Natural killer cell (primary cell): ENCODE results near the gene SKAP1. TPM values are rescaled to one million over a fixed set of nuclear protein-coding genes. Genes with fewer than 3 reads are reported as not detected.

Experiments
- ATAC-seq, 3 donors: fragments of 150-1000 bp in 2 of 3; fragments of 200-7000 bp in 1 of 3; cut with Tn5 transposase; 1 replicate in 1 of 3; 2 replicates in 2 of 3; pipeline ENCODE4 v1.10.0; 2021; ENCODE audit warnings: mild to moderate bottlenecking in 2 of 3, moderate library complexity in 2 of 3
- DNase-seq, 2 donors: peaks; one replicate each; pipeline versions ENCODE4 v3.0.0 to v3.0.0-alpha.2; 2013 to 2021; ENCODE audit warnings: mixed read lengths in 1 of 2
- H3K27ac ChIP-seq: one replicate; pipeline ENCODE4 v1.5.1; 2013; ENCODE audit warnings: mild to moderate bottlenecking, low read length
- H3K27me3 ChIP-seq: one replicate; pipeline ENCODE4 v1.6.1; 2013; ENCODE audit warnings: low read length; ENCODE audit not compliant: control insufficient read depth, insufficient read depth
- H3K36me3 ChIP-seq: one replicate; pipeline ENCODE4 v1.6.1; 2013; ENCODE audit warnings: low read length; ENCODE audit not compliant: control insufficient read depth, insufficient read depth
- H3K4me1 ChIP-seq: one replicate; pipeline ENCODE4 v1.6.1; 2013; ENCODE audit warnings: low read length; ENCODE audit not compliant: control insufficient read depth, insufficient read depth
- H3K4me3 ChIP-seq: one replicate; pipeline ENCODE4 v1.5.1; 2013; ENCODE audit warnings: low read length
- H3K9me3 ChIP-seq: one replicate; pipeline ENCODE4 v1.6.1; 2013; ENCODE audit warnings: low read length; ENCODE audit not compliant: control insufficient read depth, insufficient read depth
- H3K27ac Mint-ChIP-seq, 2 donors: one replicate each; pipeline ENCODE4 v1.8.0; 2022; ENCODE audit warnings: mild to moderate bottlenecking in 2 of 2, mixed read lengths in 2 of 2, moderate library complexity in 1 of 2
- H3K27me3 Mint-ChIP-seq, 2 donors: one replicate each; pipeline ENCODE4 v1.8.0; 2022; ENCODE audit warnings: low read depth in 2 of 2, mixed read lengths in 2 of 2
- H3K36me3 Mint-ChIP-seq: one replicate; pipeline ENCODE4 v1.8.0; 2022; ENCODE audit warnings: mixed read lengths
- H3K4me1 Mint-ChIP-seq, 2 donors: one replicate each; pipeline ENCODE4 v1.8.0; 2022; ENCODE audit warnings: mixed read lengths in 2 of 2
- H3K4me3 Mint-ChIP-seq: one replicate; pipeline ENCODE4 v1.8.0; 2022; ENCODE audit warnings: mild to moderate bottlenecking, moderate library complexity, mixed read lengths
- H3K9me3 Mint-ChIP-seq, 2 donors: one replicate each; pipeline ENCODE4 v1.8.0; 2022; ENCODE audit warnings: mixed read lengths in 2 of 2
- WGBS: methylation state at CpG from one replicate; pipeline ENCODE4 v1.1.7; 2013; ENCODE audit warnings: missing lambda C conversion rate; ENCODE audit not compliant: insufficient coverage; 5-methylcytosine and 5-hydroxymethylcytosine counted together
- intact Hi-C: fragments of 100-400 bp; cut with micrococcal nuclease; formaldehyde crosslinking; loops from one replicate; pipeline ENCODE4 v1.14.2; 2022
- total RNA-seq, 4 donors: library from RNA; stranded (reverse); fragments of 120-200 nt in 1 of 4; gene quantifications; one replicate each; pipeline versions ENCODE4 v1.2.3 to v1.2.4, GENCODE V29; 2013 to 2022
- TF ChIP-seq, protein P1 (sequence below): fragments of 200-600 bp; IDR thresholded peaks from one replicate; pipeline ENCODE4 v1.8.0; 2022; ENCODE audit warnings: antibody characterized with exemption

The SKAP1 gene
- total RNA-seq, 3 donors from 2014 or later (not counting 1 experiment from before 2014, with no cell fraction given), result 168 to 227 (median 190) TPM

DNA sequence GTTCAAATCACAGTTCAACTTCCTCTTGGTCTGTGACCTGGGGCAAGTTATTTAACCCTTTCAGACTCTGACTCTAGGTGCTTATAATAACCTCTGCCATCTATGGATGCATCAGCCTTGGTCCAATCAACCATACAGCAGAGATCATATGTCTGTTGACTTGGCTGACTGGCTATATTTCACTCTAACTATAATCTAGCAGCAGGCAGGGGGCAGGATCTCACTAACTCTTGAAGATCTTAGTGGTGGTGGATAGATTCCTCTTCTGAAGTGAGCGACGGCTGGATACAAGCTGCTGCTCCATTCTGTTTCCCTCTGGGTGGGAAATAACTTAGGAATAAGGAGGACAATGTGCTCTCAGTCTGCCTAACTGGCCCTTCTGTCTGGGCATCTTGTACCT lies 146.6 kb downstream of the SKAP1 start:
- Mint-ChIP-seq H3K9me3 (no peaks in the 10 kb centered on the region), H3K4me1 (peaks cover 30 to 43% of the 10 kb centered on the region in 2 donors), H3K4me3 (no peak overlapping the region), H3K27me3 (no peaks in the 10 kb centered on the region), H3K27ac (peak overlapping the region; percentile 32 to 60), H3K36me3 (no peaks in the 10 kb centered on the region)
- no peak for DNase-seq
- H3K4me3 ChIP-seq, result no peak overlapping the region
- WGBS, result 100% methylated on average over 2 of the region's 2 CpGs
- no peaks in the 10 kb centered on the region for H3K27me3 ChIP-seq
- no peak overlapping the region for H3K27ac ChIP-seq
- no peak for ATAC-seq
- no peaks in the 10 kb centered on the region for H3K9me3 ChIP-seq
- TF ChIP-seq, protein P1, sequence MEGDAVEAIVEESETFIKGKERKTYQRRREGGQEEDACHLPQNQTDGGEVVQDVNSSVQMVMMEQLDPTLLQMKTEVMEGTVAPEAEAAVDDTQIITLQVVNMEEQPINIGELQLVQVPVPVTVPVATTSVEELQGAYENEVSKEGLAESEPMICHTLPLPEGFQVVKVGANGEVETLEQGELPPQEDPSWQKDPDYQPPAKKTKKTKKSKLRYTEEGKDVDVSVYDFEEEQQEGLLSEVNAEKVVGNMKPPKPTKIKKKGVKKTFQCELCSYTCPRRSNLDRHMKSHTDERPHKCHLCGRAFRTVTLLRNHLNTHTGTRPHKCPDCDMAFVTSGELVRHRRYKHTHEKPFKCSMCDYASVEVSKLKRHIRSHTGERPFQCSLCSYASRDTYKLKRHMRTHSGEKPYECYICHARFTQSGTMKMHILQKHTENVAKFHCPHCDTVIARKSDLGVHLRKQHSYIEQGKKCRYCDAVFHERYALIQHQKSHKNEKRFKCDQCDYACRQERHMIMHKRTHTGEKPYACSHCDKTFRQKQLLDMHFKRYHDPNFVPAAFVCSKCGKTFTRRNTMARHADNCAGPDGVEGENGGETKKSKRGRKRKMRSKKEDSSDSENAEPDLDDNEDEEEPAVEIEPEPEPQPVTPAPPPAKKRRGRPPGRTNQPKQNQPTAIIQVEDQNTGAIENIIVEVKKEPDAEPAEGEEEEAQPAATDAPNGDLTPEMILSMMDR, result no peak
- H3K4me1 ChIP-seq, result no peaks in the 10 kb centered on the region
- intact Hi-C loops, result no loop called here
- peaks cover under 1% of the 10 kb centered on the region for H3K36me3 ChIP-seq

DNA sequence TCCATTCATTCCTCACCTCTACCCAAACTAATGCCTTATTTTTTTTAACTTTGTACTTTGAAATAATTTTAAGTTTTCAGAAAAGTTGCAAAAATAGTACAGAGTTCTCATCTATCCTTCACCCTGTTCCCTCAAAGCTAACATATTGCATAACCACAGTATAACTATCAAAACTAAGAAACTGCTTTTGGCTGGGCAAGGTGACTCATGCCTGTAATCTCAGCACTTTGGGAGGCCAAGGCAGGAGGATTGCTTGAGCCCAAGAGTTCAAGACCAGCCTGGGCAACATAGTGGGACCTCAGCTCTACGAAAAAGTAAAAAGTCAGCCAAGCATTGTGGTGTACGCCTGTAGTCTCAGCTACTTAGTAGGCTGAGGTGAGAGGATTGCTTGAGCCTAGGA lies 147.7 kb downstream of the SKAP1 start:
- Mint-ChIP-seq H3K9me3 (no peaks in the 10 kb centered on the region), H3K4me1 (peaks cover 27 to 43% of the 10 kb centered on the region in 2 donors), H3K27me3 (no peaks in the 10 kb centered on the region), H3K4me3 (no peak overlapping the region), H3K27ac (peak overlapping the region in 1 of 2 donors; percentile 45), H3K36me3 (no peaks in the 10 kb centered on the region)
- 92% methylated on average over 2 of the region's 2 CpGs for WGBS
- no peaks in the 10 kb centered on the region for H3K27me3 ChIP-seq
- TF ChIP-seq, protein P1, result no peak
- H3K36me3 ChIP-seq, result peaks cover 2% of the 10 kb centered on the region
- DNase-seq, result no peak
- intact Hi-C loops, result no loop called here
- no peak for ATAC-seq
- H3K27ac ChIP-seq, result no peak overlapping the region
- H3K9me3 ChIP-seq, result no peaks in the 10 kb centered on the region
- H3K4me3 ChIP-seq, result no peak overlapping the region
- H3K4me1 ChIP-seq, result no peaks in the 10 kb centered on the region

DNA sequence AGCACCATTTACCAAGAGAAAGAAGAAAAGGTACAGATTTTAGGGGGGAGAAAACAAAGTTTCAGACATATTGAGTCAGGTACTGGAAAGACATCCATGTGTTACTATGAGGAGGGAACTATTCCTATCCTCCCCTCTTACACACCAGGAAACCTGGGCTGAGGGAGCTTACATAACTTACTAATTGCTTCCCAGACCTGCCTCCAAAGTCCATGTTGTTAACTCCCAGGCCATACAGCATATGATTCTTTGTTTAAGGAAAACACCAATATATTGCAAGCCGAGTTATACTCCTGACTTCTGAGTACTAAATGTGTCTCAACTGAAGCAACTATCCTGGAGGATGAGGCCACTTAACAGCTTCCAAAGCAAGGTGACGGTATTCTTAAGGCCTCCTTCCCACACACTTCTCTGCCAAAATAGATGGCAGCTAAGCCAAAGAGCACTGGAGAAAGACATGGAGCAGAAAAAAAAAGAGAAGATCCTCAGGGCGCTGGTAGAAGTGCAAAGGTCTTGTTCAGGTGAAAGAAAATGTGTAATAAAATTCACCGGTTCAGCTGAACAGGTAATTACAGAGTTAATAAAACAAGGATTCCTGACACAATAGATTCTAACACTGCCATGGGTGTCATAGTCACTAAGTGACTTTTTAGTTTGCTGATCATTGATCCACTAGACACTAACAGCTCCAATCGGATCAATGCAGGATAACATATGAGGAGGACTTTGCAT lies 151.1 kb downstream of the SKAP1 start:
- Histone ChIP-seq H3K4me3 (no peak overlapping the region), H3K36me3 (peaks cover 2% of the 10 kb centered on the region), H3K27ac (no peak overlapping the region), H3K4me1 (no peaks in the 10 kb centered on the region), H3K9me3 (no peaks in the 10 kb centered on the region), H3K27me3 (no peaks in the 10 kb centered on the region)
- TF ChIP-seq, protein P1, result no peak
- Mint-ChIP-seq H3K27me3 (no peaks in the 10 kb centered on the region), H3K9me3 (no peaks in the 10 kb centered on the region), H3K4me3 (no peak overlapping the region), H3K4me1 (peaks cover 39 to 48% of the 10 kb centered on the region in 2 donors), H3K36me3 (no peaks in the 10 kb centered on the region), H3K27ac (peak overlapping the region; percentile 6 to 12)
- DNase-seq (no peak), ATAC-seq (no peak)
- 95% methylated on average over 5 of the region's 5 CpGs for WGBS
- intact Hi-C loops, result no loop called here

DNA sequence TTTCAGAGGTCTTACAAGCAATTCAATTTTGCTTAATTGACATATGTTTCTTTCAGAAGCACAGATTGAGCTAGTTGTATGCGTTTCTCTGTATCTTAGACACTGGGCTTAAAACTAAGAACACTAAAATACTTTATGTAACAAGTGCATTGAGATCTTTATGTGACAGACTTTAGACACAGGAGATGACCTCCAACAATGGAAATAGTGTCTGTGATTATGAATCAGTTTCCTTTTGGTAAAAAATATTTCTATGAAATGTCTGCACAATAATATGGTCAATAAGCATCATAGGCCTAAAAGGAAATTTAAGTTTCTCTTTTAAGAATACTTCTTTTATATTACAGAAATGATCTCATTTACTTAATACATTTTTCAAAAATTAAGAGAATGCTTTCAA lies 153.2 kb downstream of the SKAP1 start:
- Histone ChIP-seq H3K4me1 (no peaks in the 10 kb centered on the region), H3K27ac (no peak overlapping the region), H3K4me3 (no peak overlapping the region), H3K9me3 (no peaks in the 10 kb centered on the region), H3K27me3 (no peaks in the 10 kb centered on the region), H3K36me3 (peaks cover 4% of the 10 kb centered on the region)
- no peaks in the 10 kb centered on the region for H3K9me3 Mint-ChIP-seq
- no peaks in the 10 kb centered on the region for H3K27me3 Mint-ChIP-seq
- TF ChIP-seq, protein P1, result no peak
- no CpG with 5 or more reads among the region's 1 CpG for WGBS
- ATAC-seq (no peak), DNase-seq (no peak)
- peak overlapping the region; percentile 5 to 10 for H3K27ac Mint-ChIP-seq
- no peak overlapping the region for H3K4me3 Mint-ChIP-seq
- intact Hi-C loops, result no loop called here
- H3K4me1 Mint-ChIP-seq, result peaks cover 28 to 30% of the 10 kb centered on the region in 2 donors
- H3K36me3 Mint-ChIP-seq, result no peaks in the 10 kb centered on the region
